ENCODE results near the gene NXPH1. TPM values are rescaled to one million over a fixed set of nuclear protein-coding genes. Genes with fewer than 3 reads are reported as not detected.

The NXPH1 gene
- total and polyA plus RNA-seq, 9 of the 15 experiments (the other 6 are each of a cell fraction or from before 2014, with no cell fraction given), result 0.16 TPM; not detected in 8

DNA sequence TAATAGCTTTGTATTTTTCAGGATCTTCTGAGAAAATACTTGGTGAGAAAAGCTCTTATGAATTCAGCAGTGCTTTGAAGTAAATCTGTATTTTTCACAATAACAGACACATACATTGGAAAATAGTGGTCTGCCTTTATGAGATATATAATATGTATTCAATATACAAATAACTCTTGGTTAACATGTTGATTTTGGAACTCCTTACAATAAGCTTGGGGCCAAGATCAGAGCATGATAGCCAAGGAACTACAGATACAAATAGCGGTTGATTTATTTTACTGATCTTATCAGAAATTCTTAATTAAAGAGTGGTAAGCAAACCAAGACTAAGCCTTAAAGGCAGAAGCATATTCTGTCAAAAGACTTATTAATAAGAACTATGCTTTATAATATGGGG is 24.5 kb upstream of the NXPH1 start (continued):
- TF ChIP-seq NONO (IDR thresholded peaks at IDR 0.05; ENCODE audit: low read depth in 2 of 2, low read length in 1 of 2) (no peak), IRF9 (tag; IDR thresholded peaks at IDR 0.05) (no peak), RAD21 (CRISPR knock-in tag; conservative IDR thresholded peaks at IDR 0.05 in 1 of 2, IDR thresholded peaks at IDR 0.05 in 1 of 2) (no peak)

- POLR2A ChIA-PET, result no interaction called here
- Histone ChIP-seq H4K20me1 (replicated peaks; ENCODE audit: control insufficient read depth, insufficient read depth, low read length) (no peaks in the 10 kb centered on the region), H3K4me3 (no peak overlapping the region), H3K79me2 (ENCODE audit: control insufficient read depth, insufficient read depth, low read length) (no peaks in the 10 kb centered on the region), H3K9me1 (ENCODE audit: control insufficient read depth, insufficient read depth, low read length) (no peaks in the 10 kb centered on the region), H3K4me1 (replicated peaks in 1 of 2; ENCODE audit: control insufficient read depth in 2 of 2, insufficient read depth in 2 of 2, low read length in 2 of 2) (no peaks in the 10 kb centered on the region), H3K9me3 (replicated peaks; ENCODE audit: control insufficient read depth, insufficient read depth, low read depth, low read length) (no peaks in the 10 kb centered on the region), H3K36me3 (ENCODE audit: control insufficient read depth, insufficient read depth, low read length) (no peaks in the 10 kb centered on the region), H3K27me3 (ENCODE audit: control insufficient read depth in 2 of 2, insufficient read depth in 2 of 2, low read length in 2 of 2) (peaks cover 0 to 4% of the 10 kb centered on the region in 2 experiments; a peak in 2 of 5 replicates), H3K27ac (ENCODE audit: extremely low read depth, low read depth, low read length) (no peak overlapping the region), H2AFZ (ENCODE audit: low read depth, low read length) (no peak overlapping the region), H3K4me2 (ENCODE audit: insufficient read depth, low read length) (no peak overlapping the region), H3K9ac (ENCODE audit: insufficient read depth in 1 of 2, low read depth in 2 of 2, low read length in 2 of 2) (no peak overlapping the region)
- TF ChIP-seq BRD4 (IDR thresholded peaks at IDR 0.05) (no peak), ZNF316 (IDR thresholded peaks at IDR 0.05) (peak; percentile 64; the same call in 1 of the 2 replicates), C11orf30 (IDR thresholded peaks at IDR 0.05; ENCODE audit: low read depth) (peak; percentile 33; the same call in 1 of the 2 replicates), SAP30 (IDR thresholded peaks at IDR 0.05; ENCODE audit: borderline replicate concordance, insufficient read depth, low read depth, low read length, poor library complexity, severe bottlenecking) (no peak), HNRNPK (IDR thresholded peaks at IDR 0.05; ENCODE audit: low read depth, low read length, poor library complexity, severe bottlenecking) (no peak), ARID2 (IDR thresholded peaks at IDR 0.05) (no peak), ARID3A (IDR thresholded peaks at IDR 0.05; ENCODE audit: borderline replicate concordance, low read depth, low read length) (no peak)
- TF ChIP-seq, protein P1, sequence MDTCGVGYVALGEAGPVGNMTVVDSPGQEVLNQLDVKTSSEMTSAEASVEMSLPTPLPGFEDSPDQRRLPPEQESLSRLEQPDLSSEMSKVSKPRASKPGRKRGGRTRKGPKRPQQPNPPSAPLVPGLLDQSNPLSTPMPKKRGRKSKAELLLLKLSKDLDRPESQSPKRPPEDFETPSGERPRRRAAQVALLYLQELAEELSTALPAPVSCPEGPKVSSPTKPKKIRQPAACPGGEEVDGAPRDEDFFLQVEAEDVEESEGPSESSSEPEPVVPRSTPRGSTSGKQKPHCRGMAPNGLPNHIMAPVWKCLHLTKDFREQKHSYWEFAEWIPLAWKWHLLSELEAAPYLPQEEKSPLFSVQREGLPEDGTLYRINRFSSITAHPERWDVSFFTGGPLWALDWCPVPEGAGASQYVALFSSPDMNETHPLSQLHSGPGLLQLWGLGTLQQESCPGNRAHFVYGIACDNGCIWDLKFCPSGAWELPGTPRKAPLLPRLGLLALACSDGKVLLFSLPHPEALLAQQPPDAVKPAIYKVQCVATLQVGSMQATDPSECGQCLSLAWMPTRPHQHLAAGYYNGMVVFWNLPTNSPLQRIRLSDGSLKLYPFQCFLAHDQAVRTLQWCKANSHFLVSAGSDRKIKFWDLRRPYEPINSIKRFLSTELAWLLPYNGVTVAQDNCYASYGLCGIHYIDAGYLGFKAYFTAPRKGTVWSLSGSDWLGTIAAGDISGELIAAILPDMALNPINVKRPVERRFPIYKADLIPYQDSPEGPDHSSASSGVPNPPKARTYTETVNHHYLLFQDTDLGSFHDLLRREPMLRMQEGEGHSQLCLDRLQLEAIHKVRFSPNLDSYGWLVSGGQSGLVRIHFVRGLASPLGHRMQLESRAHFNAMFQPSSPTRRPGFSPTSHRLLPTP (IDR thresholded peaks at IDR 0.05; ENCODE audit: borderline replicate concordance, extremely low read depth, insufficient read length), result no peak
- TF ChIP-seq, protein P2, sequence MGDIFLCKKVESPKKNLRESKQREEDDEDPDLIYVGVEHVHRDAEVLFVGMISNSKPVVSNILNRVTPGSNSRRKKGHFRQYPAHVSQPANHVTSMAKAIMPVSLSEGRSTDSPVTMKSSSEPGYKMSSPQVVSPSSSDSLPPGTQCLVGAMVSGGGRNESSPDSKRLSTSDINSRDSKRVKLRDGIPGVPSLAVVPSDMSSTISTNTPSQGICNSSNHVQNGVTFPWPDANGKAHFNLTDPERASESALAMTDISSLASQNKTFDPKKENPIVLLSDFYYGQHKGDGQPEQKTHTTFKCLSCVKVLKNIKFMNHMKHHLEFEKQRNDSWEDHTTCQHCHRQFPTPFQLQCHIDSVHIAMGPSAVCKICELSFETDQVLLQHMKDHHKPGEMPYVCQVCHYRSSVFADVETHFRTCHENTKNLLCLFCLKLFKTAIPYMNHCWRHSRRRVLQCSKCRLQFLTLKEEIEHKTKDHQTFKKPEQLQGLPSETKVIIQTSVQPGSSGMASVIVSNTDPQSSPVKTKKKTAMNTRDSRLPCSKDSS (IDR thresholded peaks at IDR 0.05; ENCODE audit: low read depth, partially characterized antibody), result no peak
- no peak for DNase-seq (ENCODE audit: extremely low read depth in 1 of 4, low spot score in 3 of 4)
- intact Hi-C loops (cut with micrococcal nuclease) (no loop called here), in situ Hi-C loops (cut with MboI) (loop anchor here (25.0 kb wide), 1 partner anchor 2001 kb away; no protein-coding TSS in a partner anchor)
- ATAC-seq, result no peak
- CTCF ChIA-PET (ENCODE audit: low intra/inter-chr PET ratio), result interaction anchor here (0.6 kb wide), 1 partner anchor 986 kb away, joined by 3 read pairs; no protein-coding TSS in a partner anchor
- 0% methylated on average over 1 of the region's 1 CpG for WGBS (ENCODE audit: insufficient coverage, low coverage, missing lambda C conversion rate)
- no peak for FAIRE-seq
- no TSS peak for BruUV-seq (replicated peaks)
Observed at GRCh38 chr7:8411103-8411502, 22.3 kb upstream of the NXPH1 start.
